Heart left ventricle (tissue), 16 donors: ENCODE results near the gene ANKRD53. TPM values are rescaled to one million over a fixed set of nuclear protein-coding genes. Genes with fewer than 3 reads are reported as not detected.
"Not testable (repeated sequence)": the region's sequence is repeated elsewhere in the genome, so short reads cannot be mapped to it uniquely, and the experiment has no call there.

Source experiments
- ATAC-seq, 4 donors: fragments of 200-7000 bp; cut with Tn5 transposase; one replicate each; pipeline ENCODE4 v1.9.1; 2020 to 2022; ENCODE audit warnings: moderate library complexity in 4 of 4, mild to moderate bottlenecking in 3 of 4, moderate number of reproducible peaks in 1 of 4
- DNase-seq, 5 donors: peaks; one replicate each; pipeline ENCODE4 v3.0.0-alpha.2; 2020
- H3K27ac ChIP-seq, 12 donors: fragments of 200-600 bp; sonication (generic) in 4 of 12; one replicate each; pipeline versions ENCODE4 v1.5.0 to v1.8.0; 2016 to 2022; ENCODE audit warnings: mild to moderate bottlenecking in 2 of 12
- H3K27me3 ChIP-seq, 9 donors: fragments of 200-600 bp; sonication (generic) in 2 of 9; one replicate each; pipeline versions ENCODE4 v1.5.1 to v1.8.0; 2016 to 2022; ENCODE audit warnings: mild to moderate bottlenecking in 3 of 9
- H3K36me3 ChIP-seq, 9 donors: fragments of 200-600 bp; sonication (generic) in 2 of 9; one replicate each; pipeline versions ENCODE4 v1.5.0 to v1.8.0; 2018 to 2022; ENCODE audit warnings: mild to moderate bottlenecking in 2 of 9
- H3K4me1 ChIP-seq, 12 donors: fragments of 200-600 bp; sonication (generic) in 4 of 12; one replicate each; pipeline versions ENCODE4 v1.5.0 to v1.8.0; 2016 to 2022; ENCODE audit warnings: mild to moderate bottlenecking in 3 of 12
- H3K4me3 ChIP-seq, 12 donors: fragments of 200-600 bp; sonication (generic) in 4 of 12; one replicate each; pipeline versions ENCODE4 v1.5.0 to v1.8.0; 2017 to 2022; ENCODE audit warnings: mild to moderate bottlenecking in 9 of 12, moderate library complexity in 4 of 12
- H3K9me3 ChIP-seq, 12 donors: fragments of 200-600 bp; sonication (generic) in 4 of 12; one replicate each; pipeline versions ENCODE4 v1.5.0 to v1.8.0; 2016 to 2022; ENCODE audit warnings: mild to moderate bottlenecking in 1 of 12
- CTCF ChIP-seq, 12 donors: fragments of 200-600 bp; sonication (generic) in 4 of 12; IDR thresholded peaks; one replicate each; pipeline versions ENCODE4 v1.5.0 to v1.8.0; 2018 to 2022; ENCODE audit warnings: antibody characterized with exemption in 12 of 12, mild to moderate bottlenecking in 5 of 12
- POLR2A ChIP-seq, 2 donors: fragments of 450-650 bp; IDR thresholded peaks; one replicate each; pipeline ENCODE4 v1.6.1; 2017; ENCODE audit warnings: antibody characterized with exemption in 2 of 2, mild to moderate bottlenecking in 2 of 2, moderate library complexity in 2 of 2
- WGBS, 4 donors: extraction: QIAGEN DNeasy Blood & Tissue Kit in 2 of 4; methylation state at CpG; one replicate each; pipeline versions ENCODE4 v1.1.5 to v1.1.7; 2013 to 2018; 5-methylcytosine and 5-hydroxymethylcytosine counted together
- intact Hi-C, 10 donors: fragments of 100-400 bp; cut with DNase I; formaldehyde crosslinking; loops; one replicate each; pipeline versions ENCODE4 v1.11.1 to v1.14.2; 2022
- polyA plus RNA-seq, 2 donors: library from polyadenylated mRNA; stranded (reverse); fragments of 200-250 nt; gene quantifications; one replicate each; pipeline ENCODE4 v1.2.3, GENCODE V29; 2013
- total RNA-seq, 9 donors: library from RNA; depleted of rRNA in 2 of 9; stranded (reverse); fragments of >200 nt in 2 of 9; fragmentation: NEBNext Ultra II Directional in 3 of 9; extraction: Animal tissue kit (Norgen Biotek cat#: 25700) in 3 of 9; gene quantifications; one replicate each; pipeline versions ENCODE4 v1.1.0 to v1.2.4, GENCODE V29; 2016 to 2023
- donor health status: ischemic (EF 13 %, LVEDD 7.1; RV severe dilation, severe dysfunction).
- donor health status: healthy with polysubstance abuse.
- donor health status: DM: no; HTN: yes; CAD: no.
- donor health status: DM: no; HTN: no; CAD: no.
- donor health status: ischemic (EF 25% LVEDD 6.9; RV normal size, moderate dysfunction).
- donor health status: ischemic (EF 25% LVEDD 5.7; RV mildly dilated, moderate dysfunction).
- donor health status: healthy.
- donor health status: DM: yes; HTN: yes; CAD: no.
- donor health status: ischemic (EF 35%, LVEDD 5.7; RV mildly dilated, moderate dysfunction).
- donor health status: nonischemic (EF 11% LVEDD 7.7; RV severe dilation, severe dysfunction).
- donor health status: DM: yes; HTN: yes; CAD: no.
- donor health status: PGD.
- donor health status: ischemic (EF 29% LVEDD 5.4; RV normal size, mild dysfunction).
- donor health status: nonischemic (EF 23%, LVEDD 6.1; RV moderate dilation, normal function).

The ANKRD53 gene
- total and polyA plus RNA-seq, 11 donors = 0.28 to 1.8 (median 0.44) TPM; not detected in 2

GRCh38 chr2:70999362-70999761 lies 20.9 kb downstream of the ANKRD53 start:
- 53 to 69% (median 60%) methylated on average over 2 of the region's 2 CpGs for WGBS, 4 donors
- no peak overlapping the region for H3K4me3 ChIP-seq
- H3K4me1 ChIP-seq = peaks cover 0 to 16% (median 8%) of the 10 kb centered on the region in 12 donors
- H3K36me3 ChIP-seq = peaks cover 0 to 1% (median 0%) of the 10 kb centered on the region in 9 donors
- no peak for TF ChIP-seq POLR2A (IDR thresholded peaks at IDR 0.05)
- TF ChIP-seq CTCF (IDR thresholded peaks at IDR 0.05) = no peak
- no peaks in the 10 kb centered on the region for H3K9me3 ChIP-seq
- intact Hi-C loops = no loop called here
- no peaks in the 10 kb centered on the region for H3K27me3 ChIP-seq
- ATAC-seq (no peak), DNase-seq (no peak)
- H3K27ac ChIP-seq = no peak overlapping the region

GRCh38 chr2:70999931-71000330 lies 21.5 kb downstream of the ANKRD53 start:
- WGBS, 4 donors = 95 to 97% (median 96%) methylated on average over 10 of the region's 10 CpGs
- not testable (repeated sequence) for DNase-seq, H3K9me3 ChIP-seq, H3K36me3 ChIP-seq, H3K4me3 ChIP-seq, ATAC-seq, H3K27me3 ChIP-seq, H3K27ac ChIP-seq
- intact Hi-C loops = loop anchor here in 1 of 10 donors (2.0 kb wide), 1 partner anchor 35 kb away; no protein-coding TSS in a partner anchor
- H3K4me1 ChIP-seq = peaks cover 0 to 16% (median 8%) of the 10 kb centered on the region in 12 donors

DNA sequence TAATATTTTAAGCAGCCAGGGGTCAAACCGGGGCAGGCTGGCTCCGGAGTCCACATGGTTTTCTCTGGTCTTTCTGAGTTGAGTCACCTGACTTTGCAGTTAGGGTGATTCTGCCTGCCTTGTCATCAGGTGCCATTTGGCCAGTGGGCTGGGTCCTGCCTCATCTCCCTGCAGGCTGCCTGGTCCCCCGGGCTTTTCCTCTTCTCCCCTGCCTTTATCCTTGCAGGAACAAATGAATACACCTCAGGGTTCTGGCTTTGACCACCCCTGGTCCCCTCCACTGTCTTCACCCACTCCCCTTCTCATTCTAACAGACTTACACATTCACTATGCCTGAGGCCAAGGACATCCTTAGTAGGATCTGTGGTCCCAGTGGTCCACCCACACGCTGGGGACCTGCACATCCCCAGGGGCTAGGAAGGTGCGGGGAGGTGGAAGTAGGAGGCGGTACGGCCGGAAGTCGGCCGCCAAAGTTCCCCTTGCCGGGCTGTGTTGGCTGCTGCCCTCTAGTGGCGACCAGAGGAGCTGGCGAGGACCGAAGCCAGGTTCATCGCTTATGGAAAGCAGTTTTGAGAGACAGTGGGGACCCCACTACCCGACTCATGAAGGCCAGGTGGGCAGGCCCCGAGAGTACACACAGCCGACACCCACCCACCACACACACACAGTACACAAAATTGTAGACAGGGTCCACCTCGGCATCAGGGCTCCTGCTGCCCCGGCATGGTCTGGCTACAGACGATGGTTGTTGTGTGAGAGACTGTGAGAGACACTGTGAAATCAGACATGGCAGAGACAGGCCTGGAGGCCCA lies 22.6 kb downstream of the ANKRD53 start:
- no peaks in the 10 kb centered on the region for H3K36me3 ChIP-seq
- H3K27me3 ChIP-seq = no peaks in the 10 kb centered on the region
- DNase-seq = peak; percentile 64 to 85 (median 76)
- intact Hi-C loops = loop anchor here in 1 of 10 donors (2.0 kb wide), 1 partner anchor 36 kb away; no protein-coding TSS in a partner anchor
- peak overlapping the region in 10 of 12 donors; percentile 11 to 50 (median 27) for H3K4me3 ChIP-seq
- WGBS, 4 donors = 18 to 26% (median 25%) methylated on average over 17 to 21 of the region's 21 CpGs
- H3K27ac ChIP-seq = no peak overlapping the region
- peaks cover 0 to 9% (median 3%) of the 10 kb centered on the region in 12 donors for H3K4me1 ChIP-seq
- peak; percentile 43 to 85 (median 83) for ATAC-seq
- H3K9me3 ChIP-seq = no peaks in the 10 kb centered on the region
- peak; percentile 86 to 98 (median 92) for TF ChIP-seq CTCF (IDR thresholded peaks at IDR 0.05)
- no peak for TF ChIP-seq POLR2A (IDR thresholded peaks at IDR 0.05)

GRCh38 chr2:71001592-71001927 lies 23.1 kb downstream of the ANKRD53 start:
- Histone ChIP-seq H3K9me3 (no peaks in the 10 kb centered on the region), H3K27ac (no peak overlapping the region), H3K4me1 (peaks cover 0 to 9% (median 3%) of the 10 kb centered on the region in 12 donors), H3K27me3 (no peaks in the 10 kb centered on the region), H3K4me3 (no peak overlapping the region), H3K36me3 (no peaks in the 10 kb centered on the region)
- intact Hi-C loops = loop anchor here in 1 of 10 donors (2.0 kb wide), 1 partner anchor 37 kb away; no protein-coding TSS in a partner anchor
- ATAC-seq = no peak
- TF ChIP-seq POLR2A (IDR thresholded peaks at IDR 0.05) (no peak), CTCF (IDR thresholded peaks at IDR 0.05) (no peak)
- WGBS, 4 donors = 74 to 80% (median 78%) methylated on average over 5 of the region's 5 CpGs
- no peak for DNase-seq
